A204.1 (cell line): ENCODE results near the gene ARHGAP15.
"Not testable (repeated sequence)": the region's sequence is repeated elsewhere in the genome, so short reads cannot be mapped to it uniquely, and the experiment has no call there.

Source experiments
- FAIRE-seq: peaks from 2 replicates; lab custom pipeline; 2012; peaks lifted over from hg19 to GRCh38; lab: Jason Lieb, UNC

ARHGAP15 gene

GRCh38 chr2:143530758-143531157 lies 401.5 kb downstream of the ARHGAP15 start:
- FAIRE-seq: no peak

DNA sequence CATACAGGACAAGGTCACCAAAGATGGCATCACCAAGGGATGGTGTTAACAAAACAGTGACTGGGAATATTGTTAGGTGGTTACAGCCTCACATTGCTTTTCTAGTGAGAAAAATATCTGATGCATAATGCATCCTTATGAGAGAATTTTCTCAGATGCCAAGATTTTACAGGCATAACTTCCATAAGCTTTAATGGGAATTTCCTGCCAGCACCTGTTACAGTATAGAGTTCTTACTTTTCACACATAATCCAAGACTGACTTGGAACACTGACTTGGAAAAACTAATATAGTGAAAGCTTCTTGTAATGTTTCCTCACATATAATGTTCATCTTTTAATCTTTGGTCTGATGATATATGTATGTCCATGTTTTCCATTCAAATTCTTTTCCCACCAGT lies 402.8 kb downstream of the ARHGAP15 start:
- FAIRE-seq: no peak

- FAIRE-seq: no peak
These were observed 404.6 kb downstream of the ARHGAP15 start for GRCh38 chr2:143533846-143534245.

- no peak for FAIRE-seq
These were observed 406.6 kb downstream of the ARHGAP15 start for GRCh38 chr2:143535802-143536201.

GRCh38 chr2:143541899-143542298 lies 412.7 kb downstream of the ARHGAP15 start:
- FAIRE-seq: not testable (repeated sequence)

GRCh38 chr2:143545059-143545948 lies 416.1 kb downstream of the ARHGAP15 start:
- FAIRE-seq: no peak

- FAIRE-seq: no peak
These were observed 416.7 kb downstream of the ARHGAP15 start for GRCh38 chr2:143545949-143546255.

- no peak for FAIRE-seq
These were observed 418.8 kb downstream of the ARHGAP15 start for GRCh38 chr2:143548032-143548431.

- FAIRE-seq: no peak
These were observed 421.3 kb downstream of the ARHGAP15 start for GRCh38 chr2:143550500-143550899.

DNA sequence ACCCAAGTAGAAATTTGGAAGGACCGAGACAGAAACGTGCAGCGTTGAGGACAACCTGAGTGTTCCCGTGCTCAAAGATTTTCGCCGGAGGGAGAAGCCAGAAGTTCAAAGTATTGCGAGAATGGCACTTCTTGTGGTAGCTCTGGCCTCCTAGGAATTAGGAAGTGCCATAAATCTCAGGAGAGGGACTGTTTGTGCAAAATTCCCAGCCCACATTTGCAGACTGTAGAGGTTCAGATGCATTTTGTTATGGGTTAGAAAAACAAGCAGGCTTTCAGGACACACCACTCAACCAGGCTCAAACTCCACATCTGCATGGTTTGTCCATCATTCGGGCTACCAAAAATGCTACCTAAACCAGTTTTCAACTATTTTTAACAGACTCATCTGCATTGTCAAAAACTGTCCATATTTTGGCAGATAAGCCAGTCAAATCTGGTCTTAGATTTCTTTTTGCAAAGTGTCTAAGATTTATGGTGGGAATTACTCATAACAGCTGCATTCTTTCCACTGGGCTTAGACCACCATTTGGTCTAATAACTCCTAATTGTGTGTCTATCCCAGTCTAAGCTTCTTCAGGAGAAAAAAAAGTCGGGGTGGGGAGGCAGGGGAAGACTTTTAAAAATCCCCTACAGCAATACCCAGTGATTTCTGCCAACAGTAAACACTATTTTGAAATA lies 422.9 kb downstream of the ARHGAP15 start:
- no peak for FAIRE-seq

- no peak for FAIRE-seq
These were observed 424.0 kb downstream of the ARHGAP15 start for GRCh38 chr2:143553261-143553660.

GRCh38 chr2:143558665-143559064 lies 429.4 kb downstream of the ARHGAP15 start:
- no peak for FAIRE-seq

GRCh38 chr2:143559147-143559546 lies 429.9 kb downstream of the ARHGAP15 start:
- no peak for FAIRE-seq

GRCh38 chr2:143560724-143561123 lies 431.5 kb downstream of the ARHGAP15 start:
- FAIRE-seq: no peak

DNA sequence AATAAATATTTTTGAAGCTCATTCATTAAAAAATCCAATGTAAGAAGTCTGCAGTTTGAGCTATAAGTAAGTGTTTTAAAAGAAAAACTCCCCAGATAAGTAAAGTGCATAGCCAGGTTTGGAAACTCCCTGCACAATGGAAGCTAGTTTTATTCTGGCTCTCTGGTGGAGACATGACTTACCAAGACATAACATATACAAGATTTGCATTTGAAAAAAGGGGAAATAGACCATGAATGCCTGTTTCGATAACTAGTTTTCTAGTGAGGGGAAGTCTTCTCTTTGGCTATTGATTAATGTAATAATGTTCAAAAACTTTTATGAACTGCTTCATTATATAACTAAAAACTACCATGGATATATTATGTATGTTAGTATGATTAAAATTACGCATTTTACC lies 435.2 kb downstream of the ARHGAP15 start:
- FAIRE-seq: no peak

GRCh38 chr2:143571747-143572146 lies 442.5 kb downstream of the ARHGAP15 start:
- FAIRE-seq: no peak

DNA sequence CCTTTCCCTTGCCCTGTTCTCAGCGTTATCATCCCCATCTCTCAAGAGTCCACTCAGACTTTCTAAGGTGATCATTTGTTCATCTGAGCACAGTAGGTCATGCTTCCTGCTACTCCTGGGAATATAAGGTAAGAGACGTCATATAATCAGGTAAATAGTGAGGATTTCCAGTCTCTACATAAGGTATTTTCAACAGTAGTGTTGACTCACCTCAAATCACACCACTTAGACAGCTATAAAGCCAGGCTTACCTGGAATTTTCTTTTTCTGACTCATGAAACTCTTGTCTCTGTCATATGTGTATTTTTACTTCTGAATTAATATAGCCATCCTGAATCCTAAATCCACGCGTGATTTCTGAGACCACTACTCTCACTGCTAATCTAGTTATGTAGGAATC lies 443.2 kb downstream of the ARHGAP15 start:
- no peak for FAIRE-seq

DNA sequence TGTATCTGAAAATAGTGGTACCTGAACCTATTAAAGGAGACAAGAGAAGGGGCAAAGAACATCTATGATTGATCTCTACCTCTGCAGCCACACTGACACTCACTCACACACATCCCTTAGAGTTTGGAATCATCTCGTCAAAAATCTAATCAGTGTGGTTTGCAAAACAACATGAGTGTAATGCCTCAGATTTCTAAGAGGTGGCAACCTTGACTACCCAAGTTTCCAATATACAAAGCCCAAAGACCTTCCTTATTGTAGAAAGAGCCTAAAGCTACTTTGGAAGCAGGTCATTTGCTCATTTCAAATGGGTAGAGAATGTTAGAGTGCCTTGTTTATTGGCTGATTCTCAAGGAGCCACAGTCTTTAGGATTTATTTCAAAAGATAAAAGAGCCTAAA lies 444.9 kb downstream of the ARHGAP15 start:
- FAIRE-seq: no peak

DNA sequence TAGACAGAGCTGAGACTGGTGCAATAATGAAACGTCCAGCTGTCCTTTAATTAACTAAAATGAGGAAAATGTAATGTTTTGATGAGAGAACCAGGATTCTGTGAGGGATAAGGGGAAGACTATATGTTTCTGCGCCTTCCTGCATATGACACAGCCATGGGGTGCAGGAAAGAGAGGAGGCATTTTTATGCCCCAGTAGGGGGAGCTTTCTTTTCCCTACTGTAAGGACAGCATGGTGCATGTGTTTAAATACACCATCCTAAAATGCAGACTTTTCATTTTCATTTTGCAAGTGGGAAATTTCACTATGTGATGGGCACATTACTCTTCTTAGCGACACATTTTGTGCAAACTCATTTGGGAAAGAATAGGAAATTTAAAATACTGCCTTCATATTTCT lies 446.1 kb downstream of the ARHGAP15 start:
- no peak for FAIRE-seq

- no peak for FAIRE-seq
These were observed 448.3 kb downstream of the ARHGAP15 start for GRCh38 chr2:143577489-143577888.

- no peak for FAIRE-seq
These were observed 450.2 kb downstream of the ARHGAP15 start for GRCh38 chr2:143579456-143579855.

- FAIRE-seq: no peak
These were observed 451.9 kb downstream of the ARHGAP15 start for GRCh38 chr2:143581134-143581533.

DNA sequence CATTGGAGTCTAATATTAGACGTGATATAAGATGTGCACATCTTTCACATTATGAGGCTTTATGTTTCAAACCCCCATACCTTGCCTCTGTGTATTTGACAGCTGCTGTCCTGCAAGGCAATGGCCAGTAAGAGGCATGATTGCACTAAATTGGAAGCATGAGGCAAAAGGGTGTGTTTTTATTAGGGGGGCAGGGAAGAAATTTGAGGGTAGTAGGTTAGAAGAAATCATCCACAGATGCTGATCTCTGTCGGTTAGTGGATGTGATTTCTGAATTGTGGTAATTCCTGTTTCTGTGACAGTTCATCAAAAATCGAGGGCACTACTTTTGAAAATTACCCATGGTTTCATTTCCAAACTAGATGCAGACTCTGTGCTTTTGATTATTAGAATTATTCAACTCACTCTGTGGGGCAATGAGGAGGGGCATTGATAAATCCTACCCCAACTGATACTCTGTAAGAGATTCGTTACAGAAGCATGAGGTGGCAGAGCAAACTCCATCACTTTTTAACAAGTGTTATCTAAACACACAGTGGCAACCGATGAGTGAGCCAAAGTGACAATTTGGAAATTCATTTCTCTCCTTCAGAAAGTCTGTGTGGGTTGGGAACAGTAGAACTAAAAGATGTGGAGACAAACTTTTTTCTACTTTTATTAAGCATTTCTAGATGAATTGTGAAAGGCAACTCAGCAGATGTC lies 453.0 kb downstream of the ARHGAP15 start:
- no peak for FAIRE-seq
